MM.1S (cell line): ENCODE data around the gene NDUFS8.

Source experiments
- EZH2phosphoT487 ChIP-seq: fragments of 300-600 bp; sonication (generic); IDR thresholded peaks from 2 replicates; pipeline ENCODE4 v1.6.1; 2018; ENCODE audit warnings: antibody characterized with exemption, low read length
- TF ChIP-seq, protein P1 (sequence below): fragments of 300-600 bp; sonication (generic); IDR thresholded peaks from 2 replicates; pipeline ENCODE4 v1.5.1; 2016; ENCODE audit warnings: antibody characterized with exemption, low read length, mixed read lengths

DNA sequence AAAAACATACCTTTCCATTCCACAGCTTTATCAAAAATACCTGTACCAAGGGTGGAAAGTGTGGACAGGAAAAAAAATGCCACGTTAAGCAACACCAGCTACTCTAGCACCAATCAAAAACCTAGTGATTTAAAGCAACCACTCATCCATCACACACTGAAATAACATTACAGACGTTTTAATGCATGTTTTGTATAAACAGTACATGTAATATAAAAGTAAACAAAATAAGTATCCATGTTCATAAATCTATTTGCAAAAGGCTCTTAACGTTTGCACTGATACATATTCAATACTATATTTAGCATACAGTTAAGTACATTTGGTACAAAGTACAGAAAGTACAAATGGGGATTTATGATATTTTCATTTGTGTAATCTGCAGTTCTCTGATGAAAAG is 52.0 kb downstream of the NDUFS8 start:
- TF ChIP-seq, protein P1, sequence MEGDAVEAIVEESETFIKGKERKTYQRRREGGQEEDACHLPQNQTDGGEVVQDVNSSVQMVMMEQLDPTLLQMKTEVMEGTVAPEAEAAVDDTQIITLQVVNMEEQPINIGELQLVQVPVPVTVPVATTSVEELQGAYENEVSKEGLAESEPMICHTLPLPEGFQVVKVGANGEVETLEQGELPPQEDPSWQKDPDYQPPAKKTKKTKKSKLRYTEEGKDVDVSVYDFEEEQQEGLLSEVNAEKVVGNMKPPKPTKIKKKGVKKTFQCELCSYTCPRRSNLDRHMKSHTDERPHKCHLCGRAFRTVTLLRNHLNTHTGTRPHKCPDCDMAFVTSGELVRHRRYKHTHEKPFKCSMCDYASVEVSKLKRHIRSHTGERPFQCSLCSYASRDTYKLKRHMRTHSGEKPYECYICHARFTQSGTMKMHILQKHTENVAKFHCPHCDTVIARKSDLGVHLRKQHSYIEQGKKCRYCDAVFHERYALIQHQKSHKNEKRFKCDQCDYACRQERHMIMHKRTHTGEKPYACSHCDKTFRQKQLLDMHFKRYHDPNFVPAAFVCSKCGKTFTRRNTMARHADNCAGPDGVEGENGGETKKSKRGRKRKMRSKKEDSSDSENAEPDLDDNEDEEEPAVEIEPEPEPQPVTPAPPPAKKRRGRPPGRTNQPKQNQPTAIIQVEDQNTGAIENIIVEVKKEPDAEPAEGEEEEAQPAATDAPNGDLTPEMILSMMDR: no peak
- TF ChIP-seq EZH2phosphoT487: no peak
